CD1c-positive myeloid dendritic cell (primary cell): Measurements from ENCODE around the gene PLA2G1B.
A peak's percentile ranks its signal among the peaks of the same experiment; 100 is the strongest.

Experiments
- DNase-seq: peaks from one replicate; pipeline ENCODE4 v3.0.0-alpha.2; 2016; ENCODE audit errors: extremely low spot score

Gene PLA2G1B

GRCh38 chr12:120327593-120327992 is at the start of gene PLA2G1B:
Gene PLA2G1B (minus strand): TSS chr12:120327779. CDS start chr12:120327753, 26 bp downstream.
- no peak for DNase-seq

- no peak for DNase-seq
Observed at GRCh38 chr12:120376934-120377572, 49.5 kb upstream of the PLA2G1B start.

GRCh38 chr12:120376416-120376815 is 48.8 kb upstream of the PLA2G1B start:
- no peak for DNase-seq

GRCh38 chr12:120376009-120376408 is 48.4 kb upstream of the PLA2G1B start:
- DNase-seq: no peak

- DNase-seq: no peak
Observed at GRCh38 chr12:120373683-120374082, 46.1 kb upstream of the PLA2G1B start.

- no peak for DNase-seq
Observed at GRCh38 chr12:120370343-120371243, 43.0 kb upstream of the PLA2G1B start.

GRCh38 chr12:120369603-120370342 is 42.2 kb upstream of the PLA2G1B start:
- no peak for DNase-seq

- DNase-seq: no peak
Observed at GRCh38 chr12:120368789-120369602, 41.4 kb upstream of the PLA2G1B start, which contains the start of gene MSI1. Gene MSI1 (minus strand): TSS chr12:120369164. CDS start chr12:120369091, 73 bp downstream.

- DNase-seq: no peak
Observed at GRCh38 chr12:120367924-120368788, 40.6 kb upstream of the PLA2G1B start.

- DNase-seq: no peak
Observed at GRCh38 chr12:120367233-120367923, 39.8 kb upstream of the PLA2G1B start.

GRCh38 chr12:120366845-120367232 is 39.3 kb upstream of the PLA2G1B start:
- no peak for DNase-seq

- DNase-seq: no peak
Observed at GRCh38 chr12:120366341-120366705, 38.7 kb upstream of the PLA2G1B start.

GRCh38 chr12:120365675-120366340 is 38.2 kb upstream of the PLA2G1B start:
- DNase-seq: no peak

GRCh38 chr12:120364487-120364886 is 36.9 kb upstream of the PLA2G1B start:
- no peak for DNase-seq

- no peak for DNase-seq
Observed at GRCh38 chr12:120363274-120363855, 35.8 kb upstream of the PLA2G1B start.

GRCh38 chr12:120362516-120363273 is 35.1 kb upstream of the PLA2G1B start:
- no peak for DNase-seq

GRCh38 chr12:120361506-120362208 is 34.1 kb upstream of the PLA2G1B start:
- DNase-seq: peak; percentile 50

- no peak for DNase-seq
Observed at GRCh38 chr12:120359128-120359527, 31.5 kb upstream of the PLA2G1B start.
